Umbilical cord (tissue), 2 donors: Measurements from ENCODE around the gene TCF4. TPM values are rescaled to one million over a fixed set of nuclear protein-coding genes. Genes with fewer than 3 reads are reported as not detected.
A peak's percentile ranks its signal among the peaks of the same experiment; 100 is the strongest.
"Not testable (repeated sequence)": the region's sequence is repeated elsewhere in the genome, so short reads cannot be mapped to it uniquely, and the experiment has no call there.

ENCODE experiments used
- DNase-seq: peaks from one replicate; pipeline ENCODE4 v3.0.0-alpha.2; 2015; ENCODE audit warnings: low spot score
- total RNA-seq: library from RNA; depleted of rRNA; stranded (reverse); fragments of >200 nt; gene quantifications from one replicate; pipeline ENCODE4 v1.2.3, GENCODE V29; 2014; ENCODE audit warnings: low replicate concordance; ENCODE audit not compliant: insufficient read depth

The TCF4 gene
- total RNA-seq, 1 donor from 2014 or later, result 136 TPM

GRCh38 chr18:55477860-55478581 lies 110.0 kb downstream of the TCF4 start:
- DNase-seq, result peak; percentile 89

DNA sequence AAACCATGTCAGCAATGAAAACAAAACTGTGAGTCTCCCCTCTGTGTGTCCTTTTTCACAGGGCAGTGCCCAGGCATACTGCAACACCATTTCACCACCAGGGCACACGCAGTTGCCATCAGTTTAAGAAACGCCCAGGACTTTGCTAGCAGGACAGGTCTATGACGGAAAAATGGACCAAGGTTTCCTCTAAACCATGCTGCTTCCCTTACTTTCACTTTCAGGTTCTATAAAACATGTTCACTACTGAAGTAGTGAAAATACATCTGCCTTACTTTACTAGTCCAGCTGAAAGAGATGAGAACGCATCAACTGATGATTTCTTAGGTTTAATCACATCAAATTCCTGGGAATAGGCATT lies 110.5 kb downstream of the TCF4 start:
- DNase-seq, result no peak

DNA sequence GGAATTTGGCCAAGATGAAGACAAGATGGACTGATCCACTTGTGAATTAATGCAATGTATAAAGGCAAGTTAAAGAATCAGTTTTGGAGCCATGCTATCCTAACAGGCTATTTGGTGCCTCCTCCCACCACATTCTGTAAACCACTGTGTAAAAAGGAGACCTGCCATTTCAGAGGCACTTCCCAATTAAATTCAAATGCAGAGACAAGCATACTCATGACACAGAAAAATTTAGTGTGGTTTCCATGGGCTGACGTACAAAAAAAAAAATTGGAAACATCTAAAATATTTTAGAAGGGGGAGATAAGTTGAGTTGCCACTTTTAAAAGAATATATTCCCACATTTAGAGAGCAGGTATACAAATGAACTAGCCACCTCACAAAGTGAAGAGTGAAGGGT lies 112.1 kb downstream of the TCF4 start:
- DNase-seq, result no peak

- no peak for DNase-seq
Measured at GRCh38 chr18:55475467-55475866, 112.5 kb downstream of the TCF4 start.

GRCh38 chr18:55473560-55473959 lies 114.4 kb downstream of the TCF4 start:
- DNase-seq, result no peak

GRCh38 chr18:55473058-55473457 lies 114.9 kb downstream of the TCF4 start:
- DNase-seq, result no peak

DNA sequence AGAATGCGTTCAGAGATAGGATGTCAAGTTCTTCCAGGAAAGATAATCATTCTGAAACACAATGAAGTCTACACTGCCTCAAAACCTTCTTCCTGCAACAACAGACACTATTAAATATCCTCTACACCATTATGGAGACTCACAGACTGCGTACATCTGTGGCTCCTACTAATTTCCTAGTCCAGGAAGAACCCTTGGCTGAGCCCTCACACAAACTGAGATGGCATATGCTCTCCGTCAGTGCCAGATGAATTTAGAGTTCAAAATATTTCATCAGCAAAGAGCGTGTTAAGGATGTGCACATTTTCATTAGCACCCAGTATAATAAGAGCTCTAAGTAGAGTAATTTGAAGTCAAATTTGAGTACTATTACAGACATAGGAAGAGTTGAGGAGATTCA lies 117.2 kb downstream of the TCF4 start:
- no peak for DNase-seq

- DNase-seq, result not testable (repeated sequence)
Measured at GRCh38 chr18:55469134-55469533, 118.9 kb downstream of the TCF4 start.

DNA sequence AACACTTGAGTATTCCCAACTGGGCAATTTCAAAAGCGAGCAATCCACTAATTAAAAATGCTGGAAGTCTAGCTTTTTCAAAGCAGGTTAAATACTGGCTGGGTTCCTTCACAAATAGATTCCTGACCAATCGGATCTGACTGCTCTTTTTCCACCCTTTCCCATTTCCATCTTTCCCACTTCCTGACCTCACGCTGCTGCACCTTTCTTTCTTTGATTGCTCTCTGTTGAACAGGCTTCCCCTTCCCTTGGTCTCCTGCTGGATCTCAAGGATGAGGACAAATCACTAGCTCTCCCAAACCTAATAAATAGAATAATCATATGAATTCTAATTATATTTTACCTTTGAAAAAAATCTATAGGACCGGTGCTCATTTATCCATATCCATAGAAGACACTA lies 121.2 kb downstream of the TCF4 start:
- DNase-seq, result no peak

- no peak for DNase-seq
Measured at GRCh38 chr18:55465313-55465712, 122.7 kb downstream of the TCF4 start.

GRCh38 chr18:55464581-55464980 lies 123.4 kb downstream of the TCF4 start:
- no peak for DNase-seq

- DNase-seq, result no peak
Measured at GRCh38 chr18:55462652-55463051, 125.3 kb downstream of the TCF4 start.

- DNase-seq, result no peak
Measured at GRCh38 chr18:55461848-55462247, 126.1 kb downstream of the TCF4 start.

GRCh38 chr18:55458456-55459203 lies 129.4 kb downstream of the TCF4 start:
- DNase-seq, result no peak

DNA sequence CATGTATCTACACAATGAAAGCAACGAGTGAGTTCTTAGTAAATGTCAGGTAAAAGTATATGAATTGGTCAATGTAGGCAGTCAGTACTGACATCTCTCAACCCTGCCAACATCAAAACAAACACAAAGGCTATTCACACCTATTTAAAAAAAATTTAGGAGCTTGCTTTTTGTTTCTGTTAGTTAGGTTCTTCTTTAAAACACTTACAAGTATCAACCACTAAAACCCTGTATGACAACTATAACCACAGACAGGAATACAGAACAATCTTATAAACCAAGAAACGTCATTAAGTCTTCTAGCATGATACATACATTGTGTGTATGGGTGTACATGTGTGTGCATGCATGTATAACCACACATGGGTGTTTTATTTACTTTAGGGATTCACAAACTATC lies 131.0 kb downstream of the TCF4 start:
- no peak for DNase-seq

DNA sequence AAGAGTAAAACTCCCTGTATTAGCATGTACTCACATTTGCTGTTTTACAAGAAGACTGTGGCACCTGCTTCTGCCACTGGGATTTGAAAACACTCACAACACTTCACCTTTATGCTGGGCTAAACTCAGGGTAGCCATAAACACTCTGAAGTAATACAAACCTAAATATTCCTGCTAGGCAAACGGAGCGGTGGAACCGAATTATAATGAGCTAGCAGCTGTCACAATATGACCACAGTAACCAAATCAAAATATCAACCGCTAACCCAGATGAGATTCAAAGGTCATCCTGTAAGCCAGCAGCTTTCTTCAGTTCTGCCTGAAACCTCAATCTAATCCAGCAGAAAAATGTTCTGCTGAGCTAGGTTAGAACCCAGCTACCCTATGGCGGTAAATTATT lies 132.1 kb downstream of the TCF4 start:
- DNase-seq, result no peak

GRCh38 chr18:55453186-55453585 lies 134.8 kb downstream of the TCF4 start:
- DNase-seq, result no peak

- peak; percentile 21 for DNase-seq
Measured at GRCh38 chr18:55452123-55452611, 135.8 kb downstream of the TCF4 start.

DNA sequence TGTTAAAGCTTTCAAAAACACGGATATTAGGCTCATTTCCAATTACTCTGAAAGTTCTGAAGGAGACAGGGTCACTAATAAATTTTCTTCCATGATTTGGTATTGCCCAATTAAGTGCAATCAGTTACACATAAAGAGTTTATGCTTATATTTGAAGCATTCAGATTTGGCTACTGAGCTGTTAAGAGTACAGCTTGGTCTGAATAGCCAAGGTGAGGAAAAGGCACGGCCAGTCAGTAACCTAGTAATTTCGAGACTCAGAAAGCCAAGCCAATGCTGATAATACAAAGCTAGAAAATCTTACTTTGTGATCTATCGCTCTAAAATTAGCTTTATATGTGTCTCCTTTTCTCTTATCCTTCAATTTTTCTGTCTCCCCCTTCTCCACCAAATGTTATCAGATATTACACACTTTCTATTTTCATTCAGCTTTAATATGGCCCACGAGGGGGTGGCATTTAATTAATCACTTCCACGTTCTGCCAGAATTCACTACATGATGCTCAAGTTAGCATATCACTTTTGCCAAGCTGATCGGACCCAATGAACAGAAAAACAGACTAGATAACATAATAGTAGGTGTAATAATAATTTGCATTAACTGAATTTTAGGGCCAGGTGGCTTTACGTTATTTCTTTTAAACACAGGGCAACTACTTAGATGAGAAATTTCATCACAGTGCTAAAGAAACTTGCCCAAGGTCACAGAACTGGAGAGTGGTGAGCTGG lies 138.4 kb downstream of the TCF4 start:
- DNase-seq, result no peak

- no peak for DNase-seq
Measured at GRCh38 chr18:55448420-55448819, 139.6 kb downstream of the TCF4 start.

GRCh38 chr18:55447672-55448018 lies 140.3 kb downstream of the TCF4 start:
- DNase-seq, result no peak

DNA sequence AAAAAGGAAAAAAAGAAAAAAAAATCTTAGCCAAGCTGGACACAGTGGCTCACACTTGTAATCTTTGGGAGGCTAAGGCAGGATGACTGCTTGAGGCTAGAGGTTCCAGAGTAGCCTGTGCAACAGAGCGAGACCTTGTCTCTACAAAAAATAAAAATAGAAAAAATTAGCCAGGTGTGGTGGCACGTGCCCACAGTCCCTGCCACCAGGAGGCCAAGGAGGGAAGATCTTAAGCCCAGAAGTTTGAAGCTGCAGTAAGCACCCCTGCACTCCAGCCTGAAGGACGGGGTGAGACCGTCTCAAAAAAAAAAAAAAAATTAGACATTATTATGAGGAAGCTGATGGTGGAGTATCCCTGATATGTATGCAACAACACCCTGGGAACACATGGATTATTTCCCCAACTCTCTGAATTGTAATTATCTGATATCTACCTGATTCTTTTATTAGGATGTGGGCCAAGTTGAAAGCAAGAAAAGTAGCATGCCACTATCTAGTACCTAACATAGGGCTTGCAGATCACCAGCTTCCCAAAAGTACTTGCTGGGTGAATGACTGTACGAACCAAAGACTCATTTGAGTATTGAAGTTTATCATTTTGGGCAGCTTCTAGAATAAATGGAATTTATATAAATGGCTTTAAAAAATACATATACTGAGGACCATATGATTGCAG lies 140.9 kb downstream of the TCF4 start:
- DNase-seq, result no peak
